ENCODE data around the gene LGR4.

DNA sequence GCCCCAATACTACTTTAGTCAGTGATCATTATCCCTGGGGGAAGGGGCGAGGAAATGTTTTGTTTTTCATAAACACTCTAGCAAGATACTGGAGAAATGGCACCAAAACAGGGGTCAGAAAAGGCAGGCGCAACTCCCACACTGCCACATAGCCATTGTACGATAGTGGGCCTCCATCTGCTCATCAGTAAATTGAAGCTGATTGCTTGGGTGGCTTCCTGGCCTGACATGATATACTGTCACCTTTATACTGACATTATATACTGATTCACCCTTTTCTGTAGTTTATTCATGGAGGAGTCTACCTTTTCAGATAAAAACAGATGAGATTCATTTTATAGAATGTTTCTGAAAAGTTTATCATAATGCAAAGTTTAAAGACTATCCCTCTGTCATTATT is 57.9 kb downstream of the LGR4 start:
- TF ChIP-seq EP300 (IDR thresholded peaks at IDR 0.05; ENCODE audit: borderline replicate concordance in 1 of 2, control insufficient read depth in 1 of 2, low read depth in 2 of 2, low read length in 2 of 2) = no peak
- TF ChIP-seq, protein P1, sequence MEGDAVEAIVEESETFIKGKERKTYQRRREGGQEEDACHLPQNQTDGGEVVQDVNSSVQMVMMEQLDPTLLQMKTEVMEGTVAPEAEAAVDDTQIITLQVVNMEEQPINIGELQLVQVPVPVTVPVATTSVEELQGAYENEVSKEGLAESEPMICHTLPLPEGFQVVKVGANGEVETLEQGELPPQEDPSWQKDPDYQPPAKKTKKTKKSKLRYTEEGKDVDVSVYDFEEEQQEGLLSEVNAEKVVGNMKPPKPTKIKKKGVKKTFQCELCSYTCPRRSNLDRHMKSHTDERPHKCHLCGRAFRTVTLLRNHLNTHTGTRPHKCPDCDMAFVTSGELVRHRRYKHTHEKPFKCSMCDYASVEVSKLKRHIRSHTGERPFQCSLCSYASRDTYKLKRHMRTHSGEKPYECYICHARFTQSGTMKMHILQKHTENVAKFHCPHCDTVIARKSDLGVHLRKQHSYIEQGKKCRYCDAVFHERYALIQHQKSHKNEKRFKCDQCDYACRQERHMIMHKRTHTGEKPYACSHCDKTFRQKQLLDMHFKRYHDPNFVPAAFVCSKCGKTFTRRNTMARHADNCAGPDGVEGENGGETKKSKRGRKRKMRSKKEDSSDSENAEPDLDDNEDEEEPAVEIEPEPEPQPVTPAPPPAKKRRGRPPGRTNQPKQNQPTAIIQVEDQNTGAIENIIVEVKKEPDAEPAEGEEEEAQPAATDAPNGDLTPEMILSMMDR (IDR thresholded peaks at IDR 0.05 in 2 of 3, conservative IDR thresholded peaks at IDR 0.05 in 1 of 3; ENCODE audit: control insufficient read depth in 2 of 3, extremely low read depth in 1 of 3, insufficient read depth in 1 of 3, low read depth in 3 of 3, low read length in 3 of 3) = no peak
- TF ChIP-seq POLR2A (IDR thresholded peaks at IDR 0.05; ENCODE audit: low read depth, low read length) = no peak
- TF ChIP-seq DPF2 (IDR thresholded peaks at IDR 0.05) = no peak
- no peak for TF ChIP-seq NFYB (IDR thresholded peaks at IDR 0.05; ENCODE audit: insufficient read depth, low read depth, low read length)
- TF ChIP-seq STAT1 (conservative IDR thresholded peaks at IDR 0.05) = no peak
- TF ChIP-seq, protein P2, sequence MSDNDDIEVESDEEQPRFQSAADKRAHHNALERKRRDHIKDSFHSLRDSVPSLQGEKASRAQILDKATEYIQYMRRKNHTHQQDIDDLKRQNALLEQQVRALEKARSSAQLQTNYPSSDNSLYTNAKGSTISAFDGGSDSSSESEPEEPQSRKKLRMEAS (IDR thresholded peaks at IDR 0.05; ENCODE audit: low read depth, low read length) = no peak
- TF ChIP-seq GABPA (IDR thresholded peaks at IDR 0.05; ENCODE audit: low read depth) = no peak
- no peak for TF ChIP-seq EED (IDR thresholded peaks at IDR 0.05; ENCODE audit: low read depth)
- no peak for TF ChIP-seq TAF1 (IDR thresholded peaks at IDR 0.05; ENCODE audit: borderline replicate concordance, low read depth, low read length)
- TF ChIP-seq BHLHE40 (IDR thresholded peaks at IDR 0.05; ENCODE audit: borderline replicate concordance in 1 of 2, low read depth in 2 of 2, low read length in 1 of 2) = no peak
- no peak for TF ChIP-seq SP1 (IDR thresholded peaks at IDR 0.05; ENCODE audit: low read depth, low read length)
- TF ChIP-seq CREB1 (IDR thresholded peaks at IDR 0.05; ENCODE audit: low read depth) = no peak
- TF ChIP-seq NR2C2 (IDR thresholded peaks at IDR 0.05; ENCODE audit: borderline replicate concordance, control insufficient read depth, insufficient read length, low read depth) = no peak

Data from GM12878 (cell line).